HUES64 (cell line): ENCODE measurements around the gene CISTR.

ENCODE experiments used
- H3K27ac ChIP-seq: 2 replicates; pipeline ENCODE4 v1.7.0; 2013; ENCODE audit warnings: low read depth, low read length, inconsistent platforms
- H3K27me3 ChIP-seq: 2 replicates; pipeline ENCODE4 v1.6.1; 2013; ENCODE audit warnings: mild to moderate bottlenecking, low read length; ENCODE audit not compliant: insufficient read depth
- H3K36me3 ChIP-seq: 2 replicates; pipeline ENCODE4 v1.6.1; 2013; ENCODE audit warnings: mild to moderate bottlenecking, low read length; ENCODE audit not compliant: insufficient read depth
- H3K4me1 ChIP-seq: 2 replicates; pipeline ENCODE4 v1.6.1; 2013; ENCODE audit warnings: mild to moderate bottlenecking, low read length, moderate library complexity; ENCODE audit not compliant: insufficient read depth
- H3K4me3 ChIP-seq: 2 replicates; pipeline ENCODE4 v1.5.1; 2013; ENCODE audit warnings: mild to moderate bottlenecking, low read length, moderate library complexity
- H3K9ac ChIP-seq: 2 replicates; pipeline ENCODE4 v1.6.1; 2013; ENCODE audit warnings: mild to moderate bottlenecking, low read depth, low read length
- H3K9me3 ChIP-seq: 2 replicates; pipeline ENCODE4 v1.6.1; 2013; ENCODE audit warnings: low read depth, low read length; ENCODE audit not compliant: insufficient read depth
- WGBS: fragments of 150-250, 120-280 bp; methylation state at CpG from one replicate; pipeline ENCODE4 v1.1.7; 2013; ENCODE audit warnings: missing lambda C conversion rate; 5-methylcytosine and 5-hydroxymethylcytosine counted together

The CISTR gene

GRCh38 chr12:53752621-53753020 is 842 bp upstream of the CISTR start:
- Histone ChIP-seq H3K9ac (no peak overlapping the region), H3K27me3 (peaks cover 89% of the 10 kb centered on the region), H3K9me3 (no peaks in the 10 kb centered on the region), H3K4me3 (0 out of 2 replicates have a peak overlapping the region, but pooled peaks have one; percentile 52), H3K27ac (no peak overlapping the region), H3K36me3 (no peaks in the 10 kb centered on the region), H3K4me1 (peaks cover 60% of the 10 kb centered on the region)
- WGBS, result 85% methylated on average over 3 of the region's 3 CpGs

- H3K27ac ChIP-seq, result no peak overlapping the region
- peak overlapping the region; percentile 52 for H3K4me3 ChIP-seq
- 0 out of 2 replicates have a peak overlapping the region, but pooled peaks have one; percentile 8 for H3K9ac ChIP-seq
These were observed 418 bp upstream of the CISTR start for GRCh38 chr12:53752192-53752601.

GRCh38 chr12:53750812-53751335 is 905 bp downstream of the CISTR start:
- no peaks in the 10 kb centered on the region for H3K36me3 ChIP-seq
- peak overlapping the region; percentile 6; the same call in 1 of the 2 replicates for H3K9ac ChIP-seq
- WGBS, result 5% methylated on average over 34 of the region's 36 CpGs
- H3K9me3 ChIP-seq, result no peaks in the 10 kb centered on the region
- H3K27me3 ChIP-seq, result peaks cover 97% of the 10 kb centered on the region
- H3K27ac ChIP-seq, result no peak overlapping the region
- H3K4me1 ChIP-seq, result peaks cover 51% of the 10 kb centered on the region
- H3K4me3 ChIP-seq, result peak overlapping the region; percentile 52

More at GRCh38 chr12:53752192-53752601, 418 bp upstream of the CISTR start:
- 29% methylated on average over 13 of the region's 13 CpGs for WGBS
- Histone ChIP-seq H3K4me1 (peaks cover 56% of the 10 kb centered on the region), H3K9me3 (no peaks in the 10 kb centered on the region), H3K27me3 (peaks cover 89% of the 10 kb centered on the region), H3K36me3 (no peaks in the 10 kb centered on the region)

- Histone ChIP-seq H3K9ac (peak overlapping the region; percentile 6; the same call in 1 of the 2 replicates), H3K4me1 (peaks cover 45% of the 10 kb centered on the region), H3K27me3 (peaks cover 97% of the 10 kb centered on the region), H3K4me3 (peak overlapping the region; percentile 52), H3K9me3 (no peaks in the 10 kb centered on the region), H3K36me3 (no peaks in the 10 kb centered on the region), H3K27ac (no peak overlapping the region)
- 48% methylated on average over 9 of the region's 10 CpGs for WGBS
These were observed 1.6 kb downstream of the CISTR start for GRCh38 chr12:53749986-53750811.

- Histone ChIP-seq H3K4me3 (peak overlapping the region; percentile 7; the same call in 1 of the 2 replicates), H3K27me3 (peaks cover 95% of the 10 kb centered on the region), H3K4me1 (peaks cover 30% of the 10 kb centered on the region), H3K9me3 (no peaks in the 10 kb centered on the region), H3K27ac (no peak overlapping the region), H3K36me3 (no peaks in the 10 kb centered on the region), H3K9ac (no peak overlapping the region)
- WGBS, result 21% methylated on average over 19 of the region's 22 CpGs
These were observed 3.5 kb downstream of the CISTR start for GRCh38 chr12:53748072-53748840.

GRCh38 chr12:53747095-53747494 is 4.7 kb downstream of the CISTR start:
- WGBS, result 47% methylated on average over 4 of the region's 5 CpGs
- no peaks in the 10 kb centered on the region for H3K9me3 ChIP-seq
- no peak overlapping the region for H3K27ac ChIP-seq
- H3K27me3 ChIP-seq, result peaks cover 94% of the 10 kb centered on the region
- H3K36me3 ChIP-seq, result no peaks in the 10 kb centered on the region
- no peak overlapping the region for H3K4me3 ChIP-seq
- no peak overlapping the region for H3K9ac ChIP-seq
- peaks cover 24% of the 10 kb centered on the region for H3K4me1 ChIP-seq

- no peaks in the 10 kb centered on the region for H3K9me3 ChIP-seq
- H3K36me3 ChIP-seq, result no peaks in the 10 kb centered on the region
- 4% methylated on average over 20 of the region's 20 CpGs for whole genome bisulfite sequencing
- no peak overlapping the region for H3K9ac ChIP-seq
- H3K4me1 ChIP-seq, result peaks cover 24% of the 10 kb centered on the region
- H3K27ac ChIP-seq, result no peak overlapping the region
- H3K27me3 ChIP-seq, result peaks cover 89% of the 10 kb centered on the region
- no peak overlapping the region for H3K4me3 ChIP-seq
These were observed 5.1 kb downstream of the CISTR start for GRCh38 chr12:53746592-53747092.

- no peaks in the 10 kb centered on the region for H3K36me3 ChIP-seq
- WGBS, result 79% methylated on average over 6 of the region's 6 CpGs
- H3K27me3 ChIP-seq, result peaks cover 86% of the 10 kb centered on the region
- H3K4me3 ChIP-seq, result no peak overlapping the region
- H3K27ac ChIP-seq, result no peak overlapping the region
- no peaks in the 10 kb centered on the region for H3K9me3 ChIP-seq
- peaks cover 13% of the 10 kb centered on the region; the same call in 1 of the 2 replicates for H3K4me1 ChIP-seq
- H3K9ac ChIP-seq, result no peak overlapping the region
These were observed 7.0 kb downstream of the CISTR start for GRCh38 chr12:53744751-53745150.

GRCh38 chr12:53744130-53744441 is 7.7 kb downstream of the CISTR start:
- Histone ChIP-seq H3K27me3 (peaks cover 86% of the 10 kb centered on the region), H3K4me1 (peaks cover 18% of the 10 kb centered on the region; the same call in 1 of the 2 replicates), H3K27ac (no peak overlapping the region), H3K9me3 (no peaks in the 10 kb centered on the region), H3K4me3 (no peak overlapping the region), H3K36me3 (no peaks in the 10 kb centered on the region), H3K9ac (no peak overlapping the region)
- 91% methylated on average over 1 of the region's 1 CpG for WGBS

- no peaks in the 10 kb centered on the region for H3K36me3 ChIP-seq
- H3K9ac ChIP-seq, result no peak overlapping the region
- H3K27me3 ChIP-seq, result peaks cover 86% of the 10 kb centered on the region
- H3K4me1 ChIP-seq, result peaks cover 20% of the 10 kb centered on the region; the same call in 1 of the 2 replicates
- WGBS, result 35% methylated on average over 16 of the region's 16 CpGs
- H3K27ac ChIP-seq, result no peak overlapping the region
- H3K9me3 ChIP-seq, result no peaks in the 10 kb centered on the region
- peak overlapping the region; percentile 20; the same call in 1 of the 2 replicates for H3K4me3 ChIP-seq
These were observed 8.3 kb downstream of the CISTR start for GRCh38 chr12:53743266-53744129.
